Coronary artery (tissue), 2 donors: ENCODE data around the gene NTM.

Experiments used
- DNase-seq: peaks from one replicate; pipeline ENCODE4 v3.0.0-alpha.2; 2017; ENCODE audit warnings: low spot score
- H3K27ac ChIP-seq, 2 donors: fragments of 200-600 bp; sonication (generic); one replicate each; pipeline ENCODE4 v1.5.1; 2016 to 2019
- H3K4me3 ChIP-seq: fragments of 200-600 bp; sonication (generic); 2 replicates; pipeline ENCODE4 v1.5.1; 2016; ENCODE audit warnings: mild to moderate bottlenecking, moderate library complexity
- CTCF ChIP-seq: fragments of 200-600 bp; sonication (generic); IDR thresholded peaks from one replicate; pipeline ENCODE4 v1.5.1; 2019; ENCODE audit warnings: antibody characterized with exemption

The NTM gene

GRCh38 chr11:131829725-131830124 is 459.3 kb downstream of the NTM start:
- Histone ChIP-seq H3K27ac (no peak overlapping the region), H3K4me3 (no peak overlapping the region)
- no peak for TF ChIP-seq CTCF
- no peak for DNase-seq

- DNase-seq = no peak
- no peak for TF ChIP-seq CTCF
- no peak overlapping the region for H3K27ac ChIP-seq
- no peak overlapping the region for H3K4me3 ChIP-seq
Observed at GRCh38 chr11:131832079-131832478, 461.7 kb downstream of the NTM start.

GRCh38 chr11:131833366-131833765 is 463.0 kb downstream of the NTM start:
- DNase-seq = no peak
- TF ChIP-seq CTCF = no peak
- H3K27ac ChIP-seq = no peak overlapping the region
- no peak overlapping the region for H3K4me3 ChIP-seq

- no peak overlapping the region for H3K4me3 ChIP-seq
- DNase-seq = no peak
- no peak for TF ChIP-seq CTCF
Observed at GRCh38 chr11:131837562-131837961, 467.1 kb downstream of the NTM start.

GRCh38 chr11:131838016-131838415 is 467.6 kb downstream of the NTM start:
- H3K4me3 ChIP-seq = no peak overlapping the region
- H3K27ac ChIP-seq = no peak overlapping the region
- TF ChIP-seq CTCF = no peak
- DNase-seq = no peak

More at GRCh38 chr11:131837562-131837961, 467.1 kb downstream of the NTM start:
- no peak overlapping the region for H3K27ac ChIP-seq

GRCh38 chr11:131839326-131839725 is 468.9 kb downstream of the NTM start:
- no peak for TF ChIP-seq CTCF
- no peak for DNase-seq
- Histone ChIP-seq H3K27ac (no peak overlapping the region), H3K4me3 (no peak overlapping the region)

GRCh38 chr11:131840545-131840944 is 470.1 kb downstream of the NTM start:
- H3K27ac ChIP-seq = no peak overlapping the region
- no peak overlapping the region for H3K4me3 ChIP-seq
- TF ChIP-seq CTCF = no peak
- DNase-seq = no peak
